Heart left ventricle (tissue), 16 donors: ENCODE data around the gene RNF112. TPM values are rescaled to one million over a fixed set of nuclear protein-coding genes. Genes with fewer than 3 reads are reported as not detected.

Experiments used
- ATAC-seq, 4 donors: fragments of 200-7000 bp; cut with Tn5 transposase; one replicate each; pipeline ENCODE4 v1.9.1; 2020 to 2022; ENCODE audit warnings: moderate library complexity in 4 of 4, mild to moderate bottlenecking in 3 of 4, moderate number of reproducible peaks in 1 of 4
- DNase-seq, 5 donors: peaks; one replicate each; pipeline ENCODE4 v3.0.0-alpha.2; 2020
- H3K27ac ChIP-seq, 12 donors: fragments of 200-600 bp; sonication (generic) in 4 of 12; one replicate each; pipeline versions ENCODE4 v1.5.0 to v1.8.0; 2016 to 2022; ENCODE audit warnings: mild to moderate bottlenecking in 2 of 12
- H3K27me3 ChIP-seq, 9 donors: fragments of 200-600 bp; sonication (generic) in 2 of 9; one replicate each; pipeline versions ENCODE4 v1.5.1 to v1.8.0; 2016 to 2022; ENCODE audit warnings: mild to moderate bottlenecking in 3 of 9
- H3K36me3 ChIP-seq, 9 donors: fragments of 200-600 bp; sonication (generic) in 2 of 9; one replicate each; pipeline versions ENCODE4 v1.5.0 to v1.8.0; 2018 to 2022; ENCODE audit warnings: mild to moderate bottlenecking in 2 of 9
- H3K4me1 ChIP-seq, 12 donors: fragments of 200-600 bp; sonication (generic) in 4 of 12; one replicate each; pipeline versions ENCODE4 v1.5.0 to v1.8.0; 2016 to 2022; ENCODE audit warnings: mild to moderate bottlenecking in 3 of 12
- H3K4me3 ChIP-seq, 12 donors: fragments of 200-600 bp; sonication (generic) in 4 of 12; one replicate each; pipeline versions ENCODE4 v1.5.0 to v1.8.0; 2017 to 2022; ENCODE audit warnings: mild to moderate bottlenecking in 9 of 12, moderate library complexity in 4 of 12
- H3K9me3 ChIP-seq, 12 donors: fragments of 200-600 bp; sonication (generic) in 4 of 12; one replicate each; pipeline versions ENCODE4 v1.5.0 to v1.8.0; 2016 to 2022; ENCODE audit warnings: mild to moderate bottlenecking in 1 of 12
- CTCF ChIP-seq, 12 donors: fragments of 200-600 bp; sonication (generic) in 4 of 12; IDR thresholded peaks; one replicate each; pipeline versions ENCODE4 v1.5.0 to v1.8.0; 2018 to 2022; ENCODE audit warnings: antibody characterized with exemption in 12 of 12, mild to moderate bottlenecking in 5 of 12
- POLR2A ChIP-seq, 2 donors: fragments of 450-650 bp; IDR thresholded peaks; one replicate each; pipeline ENCODE4 v1.6.1; 2017; ENCODE audit warnings: antibody characterized with exemption in 2 of 2, mild to moderate bottlenecking in 2 of 2, moderate library complexity in 2 of 2
- WGBS, 4 donors: extraction: QIAGEN DNeasy Blood & Tissue Kit in 2 of 4; methylation state at CpG; one replicate each; pipeline versions ENCODE4 v1.1.5 to v1.1.7; 2013 to 2018; 5-methylcytosine and 5-hydroxymethylcytosine counted together
- intact Hi-C, 10 donors: fragments of 100-400 bp; cut with DNase I; formaldehyde crosslinking; loops; one replicate each; pipeline versions ENCODE4 v1.11.1 to v1.14.2; 2022
- polyA plus RNA-seq, 2 donors: library from polyadenylated mRNA; stranded (reverse); fragments of 200-250 nt; gene quantifications; one replicate each; pipeline ENCODE4 v1.2.3, GENCODE V29; 2013
- total RNA-seq, 9 donors: library from RNA; depleted of rRNA in 2 of 9; stranded (reverse); fragments of >200 nt in 2 of 9; fragmentation: NEBNext Ultra II Directional in 3 of 9; extraction: Animal tissue kit (Norgen Biotek cat#: 25700) in 3 of 9; gene quantifications; one replicate each; pipeline versions ENCODE4 v1.1.0 to v1.2.4, GENCODE V29; 2016 to 2023
- donor health status: ischemic (EF 13 %, LVEDD 7.1; RV severe dilation, severe dysfunction).
- donor health status: healthy with polysubstance abuse.
- donor health status: DM: no; HTN: yes; CAD: no.
- donor health status: DM: no; HTN: no; CAD: no.
- donor health status: ischemic (EF 25% LVEDD 6.9; RV normal size, moderate dysfunction).
- donor health status: ischemic (EF 25% LVEDD 5.7; RV mildly dilated, moderate dysfunction).
- donor health status: healthy.
- donor health status: DM: yes; HTN: yes; CAD: no.
- donor health status: ischemic (EF 35%, LVEDD 5.7; RV mildly dilated, moderate dysfunction).
- donor health status: nonischemic (EF 11% LVEDD 7.7; RV severe dilation, severe dysfunction).
- donor health status: DM: yes; HTN: yes; CAD: no.
- donor health status: PGD.
- donor health status: ischemic (EF 29% LVEDD 5.4; RV normal size, mild dysfunction).
- donor health status: nonischemic (EF 23%, LVEDD 6.1; RV moderate dilation, normal function).

RNF112 gene
- total and polyA plus RNA-seq, 11 donors: 0.45 to 3.0 (median 1.4) TPM

DNA sequence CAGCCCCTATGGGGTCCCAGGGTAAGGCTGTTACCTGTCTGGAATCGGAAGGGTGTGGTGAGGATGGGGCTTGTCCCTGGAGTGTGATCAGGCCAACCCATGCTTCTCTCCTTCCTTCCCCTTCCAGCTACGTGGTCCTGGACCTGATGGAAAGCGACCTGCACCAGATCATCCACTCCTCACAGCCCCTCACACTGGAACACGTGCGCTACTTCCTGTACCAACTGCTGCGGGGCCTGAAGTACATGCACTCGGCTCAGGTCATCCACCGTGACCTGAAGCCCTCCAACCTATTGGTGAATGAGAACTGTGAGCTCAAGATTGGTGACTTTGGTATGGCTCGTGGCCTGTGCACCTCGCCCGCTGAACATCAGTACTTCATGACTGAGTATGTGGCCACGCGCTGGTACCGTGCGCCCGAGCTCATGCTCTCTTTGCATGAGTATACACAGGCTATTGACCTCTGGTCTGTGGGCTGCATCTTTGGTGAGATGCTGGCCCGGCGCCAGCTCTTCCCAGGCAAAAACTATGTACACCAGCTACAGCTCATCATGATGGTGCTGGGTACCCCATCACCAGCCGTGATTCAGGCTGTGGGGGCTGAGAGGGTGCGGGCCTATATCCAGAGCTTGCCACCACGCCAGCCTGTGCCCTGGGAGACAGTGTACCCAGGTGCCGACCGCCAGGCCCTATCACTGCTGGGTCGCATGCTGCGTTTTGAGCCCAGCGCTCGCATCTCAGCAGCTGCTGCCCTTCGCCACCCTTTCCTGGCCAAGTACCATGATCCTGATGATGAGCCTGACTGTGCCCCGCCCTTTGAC is 30.3 kb upstream of the RNF112 start:
- H3K27me3 ChIP-seq: no peaks in the 10 kb centered on the region
- ATAC-seq (no peak), DNase-seq (no peak)
- intact Hi-C loops: no loop called here
- 88 to 95% (median 92%) methylated on average over 26 to 29 of the region's 29 CpGs for WGBS, 4 donors
- no peaks in the 10 kb centered on the region for H3K9me3 ChIP-seq
- no peak overlapping the region for H3K27ac ChIP-seq
- TF ChIP-seq POLR2A (IDR thresholded peaks at IDR 0.05) (no peak), CTCF (IDR thresholded peaks at IDR 0.05) (no peak)
- H3K36me3 ChIP-seq: peaks cover 0 to 64% (median 52%) of the 10 kb centered on the region in 9 donors
- H3K4me1 ChIP-seq: peaks cover 5 to 55% (median 37%) of the 10 kb centered on the region in 12 donors
- no peak overlapping the region for H3K4me3 ChIP-seq

GRCh38 chr17:19381361-19381740 is 29.7 kb upstream of the RNF112 start:
- peaks cover 0 to 65% (median 53%) of the 10 kb centered on the region in 9 donors for H3K36me3 ChIP-seq
- DNase-seq (no peak), ATAC-seq (no peak)
- TF ChIP-seq CTCF (IDR thresholded peaks at IDR 0.05): no peak
- no peak for TF ChIP-seq POLR2A (IDR thresholded peaks at IDR 0.05)
- H3K27ac ChIP-seq: no peak overlapping the region
- WGBS, 4 donors: 91 to 97% (median 95%) methylated on average over 7 of the region's 7 CpGs
- intact Hi-C loops: no loop called here
- H3K4me1 ChIP-seq: peaks cover 5 to 61% (median 43%) of the 10 kb centered on the region in 12 donors
- no peaks in the 10 kb centered on the region for H3K27me3 ChIP-seq
- H3K4me3 ChIP-seq: no peak overlapping the region
- no peaks in the 10 kb centered on the region for H3K9me3 ChIP-seq

DNA sequence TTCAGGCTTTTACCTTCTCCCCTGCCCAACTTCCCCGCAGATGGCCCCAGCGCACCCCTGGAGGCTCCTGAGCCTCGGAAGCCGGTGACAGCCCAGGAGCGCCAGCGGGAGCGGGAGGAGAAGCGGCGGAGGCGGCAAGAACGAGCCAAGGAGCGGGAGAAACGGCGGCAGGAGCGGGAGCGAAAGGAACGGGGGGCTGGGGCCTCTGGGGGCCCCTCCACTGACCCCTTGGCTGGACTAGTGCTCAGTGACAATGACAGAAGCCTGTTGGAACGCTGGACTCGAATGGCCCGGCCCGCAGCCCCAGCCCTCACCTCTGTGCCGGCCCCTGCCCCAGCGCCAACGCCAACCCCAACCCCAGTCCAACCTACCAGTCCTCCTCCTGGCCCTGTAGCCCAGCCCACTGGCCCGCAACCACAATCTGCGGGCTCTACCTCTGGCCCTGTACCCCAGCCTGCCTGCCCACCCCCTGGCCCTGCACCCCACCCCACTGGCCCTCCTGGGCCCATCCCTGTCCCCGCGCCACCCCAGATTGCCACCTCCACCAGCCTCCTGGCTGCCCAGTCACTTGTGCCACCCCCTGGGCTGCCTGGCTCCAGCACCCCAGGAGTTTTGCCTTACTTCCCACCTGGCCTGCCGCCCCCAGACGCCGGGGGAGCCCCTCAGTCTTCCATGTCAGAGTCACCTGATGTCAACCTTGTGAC is 29.1 kb upstream of the RNF112 start:
- Histone ChIP-seq H3K4me1 (peaks cover 5 to 63% (median 42%) of the 10 kb centered on the region in 12 donors), H3K27ac (peak overlapping the region in 1 of 12 donors; percentile 89), H3K36me3 (peaks cover 0 to 65% (median 53%) of the 10 kb centered on the region in 9 donors), H3K9me3 (no peaks in the 10 kb centered on the region), H3K27me3 (no peaks in the 10 kb centered on the region), H3K4me3 (no peak overlapping the region)
- WGBS, 4 donors: 92 to 94% (median 93%) methylated on average over 31 of the region's 31 CpGs
- ATAC-seq (no peak), DNase-seq (no peak)
- TF ChIP-seq POLR2A (IDR thresholded peaks at IDR 0.05) (no peak), CTCF (IDR thresholded peaks at IDR 0.05) (no peak)
- intact Hi-C loops: no loop called here
